SU-DHL-6 (cell line): ENCODE measurements around the gene BDNF.
A peak's percentile ranks its signal among the peaks of the same experiment; 100 is the strongest.

ENCODE experiments used
- H2AFZ ChIP-seq: fragments of 200-600 bp; sonication (generic); 2 replicates; pipeline ENCODE4 v1.6.1; 2014; ENCODE audit warnings: low read depth, mild to moderate bottlenecking, moderate library complexity, mixed read lengths, antibody characterized with exemption, low read length; ENCODE audit not compliant: severe bottlenecking
- H3F3A ChIP-seq: fragments of 200-600 bp; shearing (Covaris generic); 2 replicates; pipeline ENCODE4 v1.6.0; 2016; ENCODE audit warnings: antibody characterized with exemption, mild to moderate bottlenecking; ENCODE audit not compliant: insufficient read depth
- H3K27ac ChIP-seq: fragments of 200-600 bp; sonication (generic); 2 replicates; pipeline ENCODE4 v1.5.1; 2016; ENCODE audit warnings: low read depth, mild to moderate bottlenecking, low read length, moderate library complexity, mixed read lengths
- H3K27me3 ChIP-seq: fragments of 200-600 bp; sonication (generic), shearing (Covaris generic); 2 replicates; pipeline ENCODE4 v1.6.0; 2014; ENCODE audit warnings: mild to moderate bottlenecking, low read length
- H3K36me3 ChIP-seq: fragments of 200-600 bp; sonication (generic); 2 replicates; pipeline ENCODE4 v1.6.1; 2014; ENCODE audit warnings: mild to moderate bottlenecking, low read length, mixed read lengths
- H3K4me2 ChIP-seq: fragments of 300-600, 200-600 bp; shearing (Covaris generic), sonication (generic); 2 replicates; pipeline ENCODE4 v1.6.0; 2014; ENCODE audit warnings: low read length, low read depth, mild to moderate bottlenecking; ENCODE audit not compliant: poor library complexity, severe bottlenecking
- H3K4me3 ChIP-seq: fragments of 200-600 bp; sonication (generic); 2 replicates; pipeline ENCODE4 v1.5.1; 2014; ENCODE audit warnings: antibody characterized with exemption, low read length, mild to moderate bottlenecking, mixed read lengths; ENCODE audit not compliant: insufficient read depth, poor library complexity, severe bottlenecking
- H3K79me2 ChIP-seq: fragments of 200-600 bp; sonication (generic); 2 replicates; pipeline ENCODE4 v1.6.1; 2014; ENCODE audit warnings: mild to moderate bottlenecking, low read length, moderate library complexity; ENCODE audit not compliant: insufficient read depth
- H3K9ac ChIP-seq: fragments of 200-600 bp; sonication (generic); 2 replicates; pipeline ENCODE4 v1.7.0; 2014; ENCODE audit warnings: mild to moderate bottlenecking, low read length
- H3K9me2 ChIP-seq: fragments of 200-600 bp; sonication (generic); replicated peaks from 2 replicates; pipeline ENCODE4 v1.6.1; 2014; ENCODE audit warnings: low read length; ENCODE audit not compliant: insufficient read depth
- H3K9me3 ChIP-seq: fragments of 200-600 bp; sonication (generic); 2 replicates; pipeline ENCODE4 v1.6.1; 2014; ENCODE audit warnings: low read length, mixed read lengths; ENCODE audit not compliant: insufficient read depth
- H4K20me1 ChIP-seq: fragments of 200-600 bp; sonication (generic); 2 replicates; pipeline ENCODE4 v1.6.1; 2014; ENCODE audit warnings: low read depth, mild to moderate bottlenecking, antibody characterized with exemption, low read length, moderate library complexity, mixed read lengths
- EZH2phosphoT487 ChIP-seq: fragments of 200-600 bp; sonication (generic), shearing (Covaris generic); conservative IDR thresholded peaks from 2 replicates; pipeline ENCODE4 v1.6.1; 2018; ENCODE audit warnings: mild to moderate bottlenecking, antibody characterized with exemption, low read length, moderate library complexity, mixed read lengths
- TF ChIP-seq, protein P1 (sequence below): fragments of 200-600 bp; sonication (generic); IDR thresholded peaks from one replicate; pipeline ENCODE4 v1.5.1; 2017; ENCODE audit warnings: antibody characterized with exemption, mild to moderate bottlenecking, low read length, moderate library complexity; ENCODE audit not compliant: insufficient read depth, poor library complexity, severe bottlenecking

BDNF gene

DNA sequence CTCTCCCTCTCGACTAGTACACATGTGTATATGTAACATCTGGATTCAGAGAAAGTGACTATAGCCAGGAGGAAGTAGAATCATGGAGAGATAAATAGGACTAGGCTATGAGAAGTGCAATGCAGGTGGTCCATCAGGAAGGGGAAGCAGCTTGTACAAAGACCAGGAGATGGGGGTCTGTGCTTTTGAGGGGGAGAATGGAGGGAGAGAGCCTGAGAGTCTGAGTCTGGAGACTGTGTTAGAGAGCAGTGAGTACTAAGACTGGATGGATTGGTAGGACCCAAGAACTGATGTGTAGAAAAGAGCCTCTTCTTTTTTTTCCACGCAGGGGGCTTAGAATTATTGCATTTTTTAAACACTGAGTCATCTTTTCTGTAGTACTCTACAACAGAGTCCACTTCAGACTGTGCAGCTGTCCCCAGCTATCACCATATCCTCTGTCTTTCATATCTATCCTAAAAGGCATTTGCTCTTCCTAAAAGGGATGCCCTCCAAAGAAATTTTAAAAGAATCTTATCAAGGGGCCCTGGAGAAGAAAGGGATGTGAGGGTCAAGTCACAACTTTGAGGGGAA, 80.4 kb downstream of the BDNF start:
- Histone ChIP-seq H3K9ac (no peak overlapping the region), H3F3A (no peaks in the 10 kb centered on the region), H3K27ac (no peak overlapping the region), H2AFZ (no peak overlapping the region), H3K4me3 (no peak overlapping the region), H3K27me3 (no peaks in the 10 kb centered on the region), H3K36me3 (no peaks in the 10 kb centered on the region), H3K9me2 (no peaks in the 10 kb centered on the region), H3K79me2 (no peaks in the 10 kb centered on the region), H3K9me3 (no peaks in the 10 kb centered on the region), H3K4me2 (no peak overlapping the region), H4K20me1 (no peaks in the 10 kb centered on the region)
- no peak for TF ChIP-seq EZH2phosphoT487
- TF ChIP-seq, protein P1, sequence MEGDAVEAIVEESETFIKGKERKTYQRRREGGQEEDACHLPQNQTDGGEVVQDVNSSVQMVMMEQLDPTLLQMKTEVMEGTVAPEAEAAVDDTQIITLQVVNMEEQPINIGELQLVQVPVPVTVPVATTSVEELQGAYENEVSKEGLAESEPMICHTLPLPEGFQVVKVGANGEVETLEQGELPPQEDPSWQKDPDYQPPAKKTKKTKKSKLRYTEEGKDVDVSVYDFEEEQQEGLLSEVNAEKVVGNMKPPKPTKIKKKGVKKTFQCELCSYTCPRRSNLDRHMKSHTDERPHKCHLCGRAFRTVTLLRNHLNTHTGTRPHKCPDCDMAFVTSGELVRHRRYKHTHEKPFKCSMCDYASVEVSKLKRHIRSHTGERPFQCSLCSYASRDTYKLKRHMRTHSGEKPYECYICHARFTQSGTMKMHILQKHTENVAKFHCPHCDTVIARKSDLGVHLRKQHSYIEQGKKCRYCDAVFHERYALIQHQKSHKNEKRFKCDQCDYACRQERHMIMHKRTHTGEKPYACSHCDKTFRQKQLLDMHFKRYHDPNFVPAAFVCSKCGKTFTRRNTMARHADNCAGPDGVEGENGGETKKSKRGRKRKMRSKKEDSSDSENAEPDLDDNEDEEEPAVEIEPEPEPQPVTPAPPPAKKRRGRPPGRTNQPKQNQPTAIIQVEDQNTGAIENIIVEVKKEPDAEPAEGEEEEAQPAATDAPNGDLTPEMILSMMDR, result no peak

DNA sequence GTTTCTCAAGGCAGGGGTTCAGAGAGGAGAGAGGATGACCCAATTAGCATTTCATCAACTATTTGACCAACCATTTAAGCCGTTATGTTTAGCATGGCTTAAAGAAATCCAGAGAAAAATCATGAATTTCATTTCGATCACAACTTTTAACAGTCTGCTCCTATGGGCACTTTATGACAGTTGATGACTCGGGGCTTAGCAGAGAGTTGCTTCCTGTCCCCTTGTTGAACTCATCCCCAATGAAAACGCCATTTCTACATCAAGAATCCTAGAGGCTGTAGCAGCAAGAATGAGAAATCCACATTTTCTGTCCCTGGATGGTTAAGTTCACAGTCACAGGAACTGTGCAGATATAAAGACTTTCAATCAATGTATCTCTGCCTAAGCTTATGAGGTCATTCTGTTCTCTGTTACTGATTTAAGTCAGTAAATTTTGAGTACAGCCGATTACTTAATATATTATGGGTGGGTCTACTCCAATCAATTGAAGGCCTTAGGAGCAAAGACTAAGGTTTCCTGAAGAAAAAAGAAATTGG, 81.1 kb downstream of the BDNF start:
- no peak overlapping the region for H3K4me2 ChIP-seq

DNA sequence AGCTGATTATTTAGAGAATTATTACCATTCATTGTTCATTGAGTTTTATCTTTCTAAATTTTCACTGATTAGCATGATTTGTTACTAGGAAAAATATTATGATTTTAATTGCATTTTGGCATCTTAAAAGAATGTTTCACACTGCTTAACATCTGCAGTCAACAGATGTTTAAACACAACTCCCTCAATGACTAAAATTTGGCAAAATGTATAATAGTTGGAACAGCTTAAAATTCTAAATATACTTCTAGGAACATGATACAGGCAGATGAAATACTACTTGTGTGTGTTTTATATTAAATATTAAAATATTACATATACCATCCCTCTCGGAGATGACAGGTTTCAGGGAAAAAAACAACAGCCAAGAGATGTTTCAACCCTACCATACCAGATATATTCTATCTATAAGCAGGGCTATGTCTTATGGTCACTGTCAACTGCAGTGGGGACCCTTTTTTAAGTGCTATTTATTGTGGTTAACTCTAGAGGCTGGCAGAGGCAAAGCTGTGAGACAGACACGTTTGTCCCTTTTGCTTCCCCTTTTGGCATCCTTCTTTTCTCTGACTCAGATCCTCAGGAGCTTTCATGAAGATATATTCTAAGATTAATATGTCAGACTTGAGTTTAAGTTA, 81.9 kb downstream of the BDNF start:
- TF ChIP-seq, protein P1, result no peak
- TF ChIP-seq EZH2phosphoT487, result no peak
- no peaks in the 10 kb centered on the region for H3K9me2 ChIP-seq
- no peaks in the 10 kb centered on the region for H3K36me3 ChIP-seq
- H2AFZ ChIP-seq, result no peak overlapping the region
- no peak overlapping the region for H3K4me3 ChIP-seq
- no peaks in the 10 kb centered on the region for H3K27me3 ChIP-seq
- no peaks in the 10 kb centered on the region for H3K9me3 ChIP-seq
- no peak overlapping the region for H3K27ac ChIP-seq
- H4K20me1 ChIP-seq, result no peaks in the 10 kb centered on the region
- H3K9ac ChIP-seq, result no peak overlapping the region
- no peaks in the 10 kb centered on the region for H3K79me2 ChIP-seq
- H3K4me2 ChIP-seq, result peak overlapping the region; percentile 22
- no peaks in the 10 kb centered on the region for H3F3A ChIP-seq

More for the DNA sequence above, 81.1 kb downstream of the BDNF start:
- H3K36me3 ChIP-seq, result no peaks in the 10 kb centered on the region
- H3K9me2 ChIP-seq, result no peaks in the 10 kb centered on the region
- H3K9me3 ChIP-seq, result no peaks in the 10 kb centered on the region
- H2AFZ ChIP-seq, result no peak overlapping the region
- no peaks in the 10 kb centered on the region for H3K27me3 ChIP-seq
- no peaks in the 10 kb centered on the region for H3F3A ChIP-seq
- no peaks in the 10 kb centered on the region for H4K20me1 ChIP-seq
- no peak overlapping the region for H3K4me3 ChIP-seq
- H3K27ac ChIP-seq, result no peak overlapping the region
- TF ChIP-seq EZH2phosphoT487, result no peak
- TF ChIP-seq, protein P1, result no peak
- H3K79me2 ChIP-seq, result no peaks in the 10 kb centered on the region
- H3K9ac ChIP-seq, result no peak overlapping the region
